Immature natural killer cell (primary cell): ENCODE measurements around the gene ZIC5. TPM values are rescaled to one million over a fixed set of nuclear protein-coding genes. Genes with fewer than 3 reads are reported as not detected.
"Not testable (repeated sequence)": the region's sequence is repeated elsewhere in the genome, so short reads cannot be mapped to it uniquely, and the experiment has no call there.

Source experiments
- DNase-seq, 3 donors: peaks; one replicate each; pipeline ENCODE4 v3.0.0; 2022; ENCODE audit warnings: mixed read lengths in 1 of 3
- H3K27ac Mint-ChIP-seq, 6 donors: one replicate each; pipeline ENCODE4 v1.8.0; 2020; ENCODE audit warnings: mixed read lengths in 6 of 6, mild to moderate bottlenecking in 5 of 6, inconsistent platforms in 4 of 6, moderate library complexity in 3 of 6
- H3K27me3 Mint-ChIP-seq, 3 donors: one replicate each; pipeline ENCODE4 v1.8.0; 2020 to 2021; ENCODE audit warnings: low read depth in 3 of 3, mild to moderate bottlenecking in 3 of 3, mixed read lengths in 3 of 3, moderate library complexity in 3 of 3, inconsistent platforms in 1 of 3
- H3K36me3 Mint-ChIP-seq, 3 donors: one replicate each; pipeline ENCODE4 v1.8.0; 2020; ENCODE audit warnings: mixed read lengths in 3 of 3, inconsistent platforms in 2 of 3, mild to moderate bottlenecking in 2 of 3
- H3K4me1 Mint-ChIP-seq, 2 donors: one replicate each; pipeline ENCODE4 v1.8.0; 2020; ENCODE audit warnings: inconsistent platforms in 2 of 2, mild to moderate bottlenecking in 2 of 2, mixed read lengths in 2 of 2, moderate library complexity in 1 of 2
- H3K4me3 Mint-ChIP-seq, 5 donors: one replicate each; pipeline ENCODE4 v1.8.0; 2020; ENCODE audit warnings: mild to moderate bottlenecking in 5 of 5, mixed read lengths in 5 of 5, inconsistent platforms in 3 of 5, moderate library complexity in 3 of 5
- H3K9me3 Mint-ChIP-seq, 6 donors: one replicate each; pipeline ENCODE4 v1.8.0; 2020; ENCODE audit warnings: mild to moderate bottlenecking in 6 of 6, mixed read lengths in 6 of 6, inconsistent platforms in 4 of 6, moderate library complexity in 3 of 6
- polyA plus RNA-seq, 3 donors: library from polyadenylated mRNA; unstranded; fragments of 300-500 nt; fragmentation: Illumina TruSeq; gene quantifications; one replicate each; pipeline ENCODE4 v1.2.3, GENCODE V29; 2021

ZIC5 gene
- polyA plus RNA-seq, 3 donors from 2014 or later = not detected

DNA sequence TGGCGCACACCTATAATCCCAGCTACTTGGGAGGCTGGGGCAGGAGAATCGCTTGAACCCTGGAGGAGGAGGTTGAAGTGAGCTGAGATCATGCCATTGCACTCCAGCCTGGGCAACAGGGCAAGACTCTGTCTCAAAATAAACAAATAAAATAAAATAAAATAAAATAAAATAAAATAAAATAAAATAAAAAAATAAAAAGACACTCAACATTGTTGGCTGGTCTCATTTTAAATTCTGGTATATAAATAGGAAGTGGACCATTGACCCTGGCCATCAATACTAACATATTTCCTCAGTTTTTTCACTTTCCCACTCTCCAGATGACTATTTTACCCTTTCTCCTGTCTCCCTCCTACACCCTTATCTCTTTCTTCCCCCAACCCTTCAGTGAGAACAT is 26.1 kb downstream of the ZIC5 start:
- not testable (repeated sequence) for H3K27ac Mint-ChIP-seq, H3K9me3 Mint-ChIP-seq, H3K36me3 Mint-ChIP-seq, H3K4me1 Mint-ChIP-seq, DNase-seq, H3K4me3 Mint-ChIP-seq
- peaks cover 7 to 22% (median 10%) of the 10 kb centered on the region in 3 donors for H3K27me3 Mint-ChIP-seq

DNA sequence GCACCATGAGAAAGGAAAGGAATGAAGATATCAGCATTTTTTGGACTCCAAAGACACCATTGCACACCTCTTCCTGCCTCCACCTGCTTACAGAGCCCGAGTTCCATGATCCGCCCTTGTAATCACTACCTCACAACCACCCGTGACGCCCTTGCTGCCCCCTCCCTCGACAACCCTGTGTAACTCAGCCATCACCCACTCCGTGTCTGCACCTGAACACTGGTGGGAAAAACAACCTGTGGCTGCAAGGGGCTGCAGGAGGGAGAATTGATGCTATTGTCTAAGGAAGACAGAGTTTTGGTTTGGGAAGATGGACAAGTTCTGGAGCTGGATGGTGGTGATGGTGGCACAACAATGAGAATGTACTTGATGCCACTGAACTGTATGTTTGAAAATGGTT is 27.0 kb downstream of the ZIC5 start:
- Mint-ChIP-seq H3K36me3 (peaks cover 0 to 4% (median 0%) of the 10 kb centered on the region in 3 donors), H3K27me3 (peaks cover 7 to 22% (median 10%) of the 10 kb centered on the region in 3 donors), H3K4me3 (no peak overlapping the region), H3K4me1 (no peaks in the 10 kb centered on the region), H3K9me3 (no peaks in the 10 kb centered on the region), H3K27ac (no peak overlapping the region)
- no peak for DNase-seq

DNA sequence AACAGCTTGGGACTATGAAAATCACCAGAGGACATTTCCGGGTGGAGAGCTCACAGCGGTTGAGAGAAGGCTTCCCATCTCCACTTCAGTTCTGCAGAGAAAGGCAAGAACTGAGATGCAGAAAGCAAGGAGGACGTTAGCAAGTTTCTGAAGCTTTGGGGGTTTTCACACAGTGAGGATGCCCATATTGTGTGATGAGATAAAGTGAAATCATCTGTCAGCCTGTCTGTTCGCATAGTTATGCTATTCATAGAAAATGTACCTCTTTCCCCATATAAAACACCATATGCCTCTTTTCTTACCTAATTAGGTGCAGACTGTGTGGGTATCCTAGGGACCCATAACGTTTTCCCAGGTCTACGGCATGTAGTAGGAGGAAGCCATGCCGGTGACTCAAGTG is 27.5 kb downstream of the ZIC5 start:
- Mint-ChIP-seq H3K27me3 (peaks cover 5 to 23% (median 9%) of the 10 kb centered on the region in 3 donors), H3K9me3 (no peaks in the 10 kb centered on the region), H3K27ac (no peak overlapping the region), H3K36me3 (peaks cover 0 to 2% (median 0%) of the 10 kb centered on the region in 3 donors), H3K4me3 (no peak overlapping the region), H3K4me1 (no peaks in the 10 kb centered on the region)
- no peak for DNase-seq

DNA sequence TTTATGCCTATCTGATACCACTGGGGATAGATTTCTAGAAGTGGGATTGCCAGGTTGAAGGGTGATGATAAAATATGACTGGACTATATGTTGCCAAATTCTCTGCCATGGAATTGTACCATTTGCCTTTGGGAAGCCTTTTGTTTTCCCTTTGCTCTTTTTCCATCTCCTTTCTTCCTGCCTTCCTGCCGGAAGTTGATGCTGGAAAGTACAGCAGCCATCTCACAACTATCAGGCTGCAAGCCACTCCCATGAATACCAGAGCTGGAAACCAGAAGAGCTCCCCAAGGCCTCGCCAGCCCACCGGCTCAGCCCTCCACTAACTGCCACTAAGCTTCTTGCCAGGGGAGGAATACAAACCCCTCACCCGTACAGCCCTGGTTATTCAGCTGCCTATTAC is 29.7 kb downstream of the ZIC5 start:
- H3K36me3 Mint-ChIP-seq = no peaks in the 10 kb centered on the region
- no peak overlapping the region for H3K27ac Mint-ChIP-seq
- DNase-seq = no peak
- no peaks in the 10 kb centered on the region for H3K9me3 Mint-ChIP-seq
- H3K4me1 Mint-ChIP-seq = no peaks in the 10 kb centered on the region
- H3K4me3 Mint-ChIP-seq = no peak overlapping the region
- peaks cover 2 to 21% (median 7%) of the 10 kb centered on the region in 3 donors for H3K27me3 Mint-ChIP-seq

DNA sequence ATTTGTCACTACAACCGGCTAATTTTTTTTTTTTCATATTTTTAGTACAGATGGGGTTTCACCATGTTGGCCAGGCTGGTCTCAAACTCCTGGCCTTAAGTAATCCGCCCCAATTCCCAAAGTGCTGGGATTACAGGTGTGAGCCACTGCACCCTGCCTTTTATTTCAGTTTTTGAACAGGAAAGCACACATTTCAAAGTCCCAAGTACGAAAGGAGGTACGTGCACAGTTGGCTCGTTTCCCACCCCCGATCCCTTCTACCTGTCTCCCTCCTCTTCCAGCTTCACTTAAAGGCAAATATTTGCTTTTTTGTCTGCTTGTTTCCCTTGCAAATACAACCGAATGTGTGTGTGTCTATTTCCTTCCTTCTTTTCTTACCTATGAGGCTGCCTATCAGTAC is 30.5 kb downstream of the ZIC5 start:
- H3K27me3 Mint-ChIP-seq = peaks cover 1 to 15% (median 7%) of the 10 kb centered on the region in 3 donors

DNA sequence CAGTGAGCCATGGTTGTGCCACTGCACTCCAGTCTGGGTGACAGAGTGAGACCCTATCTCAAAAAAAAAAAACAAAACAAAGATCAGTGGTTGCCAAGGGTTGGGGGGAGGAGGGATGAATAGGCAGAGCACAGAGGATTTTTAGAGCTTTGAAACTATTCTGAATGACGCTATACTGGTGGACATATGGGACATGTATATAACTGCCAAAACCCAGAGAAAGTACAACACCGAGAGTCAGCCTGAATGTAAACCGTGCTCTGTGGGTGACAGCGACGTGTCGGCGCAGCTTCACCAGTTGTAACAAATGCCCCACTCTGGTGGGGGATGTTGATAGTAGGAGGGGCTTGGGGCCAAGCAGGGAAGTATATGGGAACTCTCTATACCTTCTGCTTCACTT is 32.9 kb downstream of the ZIC5 start:
- no peak for DNase-seq
- Mint-ChIP-seq H3K27ac (no peak overlapping the region), H3K4me3 (no peak overlapping the region), H3K36me3 (no peaks in the 10 kb centered on the region), H3K27me3 (peaks cover 1 to 14% (median 3%) of the 10 kb centered on the region in 3 donors), H3K9me3 (no peaks in the 10 kb centered on the region), H3K4me1 (no peaks in the 10 kb centered on the region)

More for the DNA sequence above, 30.5 kb downstream of the ZIC5 start:
- no peaks in the 10 kb centered on the region for H3K4me1 Mint-ChIP-seq
- no peaks in the 10 kb centered on the region for H3K36me3 Mint-ChIP-seq
- H3K27ac Mint-ChIP-seq = no peak overlapping the region
- no peaks in the 10 kb centered on the region for H3K9me3 Mint-ChIP-seq
- H3K4me3 Mint-ChIP-seq = no peak overlapping the region
- no peak for DNase-seq

DNA sequence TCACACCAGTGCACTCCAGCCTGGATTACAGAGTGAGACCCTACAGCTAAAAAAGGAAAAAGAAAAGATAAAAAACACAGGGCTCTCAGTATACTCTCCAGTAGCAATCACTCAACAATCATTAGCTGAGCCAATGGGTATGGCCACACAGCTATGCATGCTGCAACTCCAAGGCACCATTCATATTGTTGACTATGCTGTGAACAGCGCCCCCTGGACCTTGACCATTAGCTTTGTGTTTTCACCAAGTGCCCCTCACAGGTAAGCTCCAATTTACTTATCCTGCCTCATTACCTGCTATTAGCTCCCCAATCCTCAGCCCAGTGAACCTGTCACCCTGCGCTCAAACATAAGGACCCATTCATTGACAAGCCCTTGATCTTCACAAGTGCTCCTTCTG is 35.8 kb downstream of the ZIC5 start:
- peaks cover 0 to 8% (median 6%) of the 10 kb centered on the region in 3 donors for H3K27me3 Mint-ChIP-seq
- no peak overlapping the region for H3K4me3 Mint-ChIP-seq
- H3K4me1 Mint-ChIP-seq = no peaks in the 10 kb centered on the region
- H3K9me3 Mint-ChIP-seq = no peaks in the 10 kb centered on the region
- no peak for DNase-seq
- no peaks in the 10 kb centered on the region for H3K36me3 Mint-ChIP-seq
- no peak overlapping the region for H3K27ac Mint-ChIP-seq

DNA sequence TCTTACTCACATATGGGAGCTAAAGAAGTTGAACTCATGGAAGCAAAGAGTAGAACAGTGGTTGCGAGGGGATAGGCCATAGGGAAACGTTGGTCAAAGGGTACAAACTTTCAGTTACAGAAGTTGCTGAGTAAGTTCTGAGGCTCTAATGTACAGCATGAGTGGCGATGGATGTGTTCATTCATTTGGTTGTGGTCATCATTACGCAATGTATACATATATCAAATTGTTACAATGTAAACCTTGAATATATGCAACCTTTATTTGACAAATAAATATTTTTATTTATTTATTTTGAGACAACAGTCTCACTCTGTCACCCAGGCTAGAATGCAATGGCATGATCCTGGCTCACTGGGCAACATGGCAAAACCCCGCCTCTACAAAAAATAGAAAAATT is 38.7 kb downstream of the ZIC5 start:
- Mint-ChIP-seq H3K36me3 (no peaks in the 10 kb centered on the region), H3K4me1 (no peaks in the 10 kb centered on the region), H3K9me3 (no peaks in the 10 kb centered on the region), H3K27me3 (peaks cover 2 to 8% (median 7%) of the 10 kb centered on the region in 3 donors), H3K27ac (no peak overlapping the region), H3K4me3 (no peak overlapping the region)
- no peak for DNase-seq

DNA sequence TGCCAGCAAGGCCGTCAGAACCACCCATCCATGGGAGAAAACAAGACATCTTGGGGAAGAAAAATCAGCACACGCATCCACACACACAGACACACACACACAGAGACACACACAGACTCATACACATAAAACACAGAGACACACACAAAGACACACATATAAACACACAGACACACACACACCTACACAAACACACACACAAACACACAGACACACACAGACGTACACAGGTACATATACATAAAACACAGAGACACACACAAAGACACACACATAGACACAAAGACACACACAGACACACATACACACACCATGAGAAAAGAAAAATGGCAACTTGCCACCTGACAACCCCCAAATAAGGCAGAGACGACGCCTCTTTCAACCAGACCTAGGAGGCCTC is 40.6 kb downstream of the ZIC5 start:
- Mint-ChIP-seq H3K36me3 (no peaks in the 10 kb centered on the region), H3K4me1 (no peaks in the 10 kb centered on the region), H3K27ac (no peak overlapping the region), H3K27me3 (peaks cover 3 to 10% (median 6%) of the 10 kb centered on the region in 3 donors), H3K9me3 (no peaks in the 10 kb centered on the region), H3K4me3 (no peak overlapping the region)
- no peak for DNase-seq

DNA sequence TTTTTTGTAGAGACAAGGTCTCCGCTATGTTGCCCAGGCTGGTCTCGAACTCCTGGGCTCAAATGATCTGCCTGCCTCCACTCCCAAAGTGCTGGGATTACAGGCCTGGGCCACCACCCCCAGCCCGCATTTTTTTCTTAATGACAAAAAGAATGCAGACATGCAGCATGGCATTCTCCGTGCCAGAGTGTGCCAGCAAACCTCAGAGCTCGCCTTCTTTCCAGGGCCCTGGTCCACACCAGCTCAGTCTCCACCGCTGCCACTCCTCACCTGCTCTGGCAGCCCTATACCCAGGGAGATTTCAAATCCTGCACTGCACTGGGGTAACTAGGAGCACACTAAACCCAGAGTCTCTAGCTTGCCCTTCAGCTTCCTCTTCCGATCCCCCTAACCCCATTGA is 41.7 kb downstream of the ZIC5 start:
- H3K4me3 Mint-ChIP-seq = no peak overlapping the region
- H3K27me3 Mint-ChIP-seq = peaks cover 3 to 10% (median 6%) of the 10 kb centered on the region in 3 donors
- H3K9me3 Mint-ChIP-seq = no peaks in the 10 kb centered on the region
- H3K4me1 Mint-ChIP-seq = no peaks in the 10 kb centered on the region
- H3K36me3 Mint-ChIP-seq = no peaks in the 10 kb centered on the region
- DNase-seq = no peak
- no peak overlapping the region for H3K27ac Mint-ChIP-seq

DNA sequence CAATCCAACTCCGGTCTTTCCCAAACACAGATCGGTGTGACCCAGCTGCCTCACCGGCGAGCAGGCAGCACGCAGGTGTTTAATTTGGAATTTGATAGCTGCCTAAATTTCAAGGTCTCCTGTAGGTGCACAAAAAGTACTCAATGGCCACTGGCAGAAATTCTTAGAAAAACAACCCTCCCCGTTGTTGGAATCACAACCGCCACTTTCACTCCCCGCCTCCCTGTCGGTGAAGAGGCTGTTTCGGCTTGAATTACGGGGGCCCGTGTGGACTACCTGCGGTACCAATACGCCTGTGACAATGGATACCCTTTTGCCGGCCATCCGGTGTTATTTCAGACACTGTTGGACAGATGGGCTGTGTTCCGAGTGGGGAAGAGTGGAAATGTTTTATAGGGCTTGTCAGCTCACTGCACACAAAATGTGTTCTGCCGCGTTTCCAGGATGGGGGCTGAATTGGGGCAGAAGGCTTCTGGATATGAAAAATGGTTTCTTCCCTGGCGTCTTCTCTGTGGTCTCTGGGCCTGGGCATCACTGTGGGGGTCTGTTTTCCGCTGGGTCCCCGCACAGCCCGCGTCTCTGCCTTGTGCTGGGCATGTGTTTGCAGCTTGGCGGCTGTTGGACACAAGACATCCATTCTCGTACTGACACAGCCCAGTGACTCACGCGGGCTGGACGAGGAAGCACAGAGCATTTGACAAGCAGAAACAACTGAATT is 45.4 kb downstream of the ZIC5 start:
- DNase-seq = no peak
- H3K27me3 Mint-ChIP-seq = peaks cover 4 to 12% (median 5%) of the 10 kb centered on the region in 3 donors
- no peak overlapping the region for H3K4me3 Mint-ChIP-seq
- H3K36me3 Mint-ChIP-seq = peaks cover 0 to 3% (median 0%) of the 10 kb centered on the region in 3 donors
- no peak overlapping the region for H3K27ac Mint-ChIP-seq
- no peaks in the 10 kb centered on the region for H3K9me3 Mint-ChIP-seq
- no peaks in the 10 kb centered on the region for H3K4me1 Mint-ChIP-seq

DNA sequence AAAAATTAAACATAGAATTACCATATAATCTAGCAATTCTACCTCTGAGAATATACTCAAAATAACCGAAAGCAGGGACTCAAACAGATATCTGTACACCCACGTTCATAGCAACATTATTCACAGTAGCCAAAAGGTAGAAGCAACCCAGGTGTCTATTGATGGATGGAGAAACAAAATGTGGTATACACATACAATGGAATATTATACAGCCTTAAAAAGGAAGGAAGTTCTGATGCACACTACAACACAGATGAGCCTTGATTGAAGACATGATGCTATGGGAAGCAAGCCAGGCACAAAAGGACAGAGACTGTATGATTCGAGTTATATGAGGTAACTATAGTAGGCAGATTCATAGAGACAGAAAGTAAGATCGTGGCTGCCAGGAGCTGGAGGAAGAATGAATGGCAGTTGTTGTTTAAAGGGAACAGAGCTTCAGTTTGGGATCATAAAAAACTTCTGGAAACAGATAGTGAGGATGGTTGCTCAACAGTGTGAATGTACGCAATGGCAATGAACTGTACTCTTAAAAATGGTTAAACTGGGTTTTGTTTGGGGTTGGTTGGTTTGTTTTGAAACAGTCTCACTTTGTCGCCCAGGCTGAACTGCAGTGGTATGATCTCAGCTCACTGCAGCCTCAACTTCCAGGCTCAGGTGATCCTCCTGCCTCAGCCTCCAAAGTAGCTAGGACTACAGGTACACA is 47.5 kb downstream of the ZIC5 start:
- H3K36me3 Mint-ChIP-seq = peaks cover 0 to 3% (median 0%) of the 10 kb centered on the region in 3 donors
- H3K27me3 Mint-ChIP-seq = peaks cover 4 to 7% (median 6%) of the 10 kb centered on the region in 3 donors
- no peaks in the 10 kb centered on the region for H3K4me1 Mint-ChIP-seq
- no peak overlapping the region for H3K27ac Mint-ChIP-seq
- no peak for DNase-seq
- no peaks in the 10 kb centered on the region for H3K9me3 Mint-ChIP-seq
- H3K4me3 Mint-ChIP-seq = no peak overlapping the region

DNA sequence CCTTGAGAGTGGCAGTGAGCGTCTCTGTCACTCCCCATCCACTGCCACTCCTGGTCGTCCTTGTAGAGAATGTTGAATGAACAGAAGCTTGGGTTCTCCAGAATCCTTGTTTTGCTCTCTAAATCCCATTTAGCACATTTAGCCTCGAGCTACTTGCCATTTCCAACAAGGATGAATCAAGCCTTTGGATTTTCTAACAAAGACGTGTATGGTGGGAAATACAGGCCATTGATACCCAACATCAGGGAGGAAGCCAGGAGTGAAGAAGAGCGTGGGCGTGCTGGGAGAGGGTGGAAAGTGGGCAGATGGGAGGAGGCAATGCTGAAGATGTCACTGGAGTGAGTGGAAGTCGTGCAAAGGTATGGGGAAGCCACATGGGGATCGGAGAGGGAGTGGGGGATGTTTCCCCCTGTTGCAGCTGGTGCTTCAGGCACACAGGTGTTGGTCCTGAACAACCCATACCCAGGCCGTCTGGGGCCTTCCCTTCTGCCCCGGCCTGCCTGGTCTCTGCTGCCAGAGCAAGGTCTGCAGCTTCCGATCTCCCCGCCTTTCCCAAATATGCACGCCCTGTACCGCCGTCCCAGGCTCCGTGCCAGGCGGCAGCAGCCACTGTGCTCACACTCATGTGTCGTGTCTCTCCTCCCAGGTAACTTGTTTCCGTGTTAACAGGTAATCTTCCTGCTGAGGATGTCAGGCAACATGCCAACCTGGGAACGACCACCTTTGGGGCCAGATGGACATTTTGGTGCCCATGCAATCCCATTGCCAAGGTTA is 48.7 kb downstream of the ZIC5 start:
- Mint-ChIP-seq H3K9me3 (no peaks in the 10 kb centered on the region), H3K36me3 (peaks cover 0 to 3% (median 0%) of the 10 kb centered on the region in 3 donors), H3K4me1 (no peaks in the 10 kb centered on the region), H3K4me3 (no peak overlapping the region), H3K27ac (no peak overlapping the region), H3K27me3 (peaks cover 3 to 6% (median 4%) of the 10 kb centered on the region in 3 donors)
- no peak for DNase-seq

DNA sequence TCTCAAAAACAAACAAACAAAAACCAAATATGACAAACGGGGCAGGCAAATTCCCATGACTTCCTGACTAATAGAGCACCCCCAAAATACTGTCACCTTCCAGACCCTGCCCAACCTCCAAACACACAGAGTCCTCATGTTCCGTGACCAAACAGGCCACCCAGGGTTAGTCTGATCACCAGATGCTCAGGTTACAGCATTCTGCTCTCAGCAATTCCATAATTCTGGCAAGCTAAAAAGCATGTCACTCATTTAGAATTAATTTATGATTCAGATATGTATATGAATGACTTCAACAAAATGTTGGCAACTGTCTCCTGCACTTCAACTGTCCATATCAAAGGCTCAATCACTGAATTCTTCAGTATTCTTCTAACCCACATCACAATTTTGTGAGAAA is 52.4 kb downstream of the ZIC5 start:
- H3K36me3 Mint-ChIP-seq = peaks cover 0 to 3% (median 0%) of the 10 kb centered on the region in 3 donors
- no peaks in the 10 kb centered on the region for H3K9me3 Mint-ChIP-seq
- DNase-seq = no peak
- H3K27me3 Mint-ChIP-seq = peaks cover 3 to 9% (median 6%) of the 10 kb centered on the region in 3 donors
- H3K4me3 Mint-ChIP-seq = no peak overlapping the region
- H3K4me1 Mint-ChIP-seq = no peaks in the 10 kb centered on the region
- H3K27ac Mint-ChIP-seq = no peak overlapping the region
